Glomerular visceral epithelial cell (primary cell): ENCODE measurements around the gene MED12L.

Source experiments
- DNase-seq: peaks from one replicate; pipeline ENCODE4 v3.0.0-alpha.2; 2016; ENCODE audit errors: extremely low spot score

Gene MED12L

DNA sequence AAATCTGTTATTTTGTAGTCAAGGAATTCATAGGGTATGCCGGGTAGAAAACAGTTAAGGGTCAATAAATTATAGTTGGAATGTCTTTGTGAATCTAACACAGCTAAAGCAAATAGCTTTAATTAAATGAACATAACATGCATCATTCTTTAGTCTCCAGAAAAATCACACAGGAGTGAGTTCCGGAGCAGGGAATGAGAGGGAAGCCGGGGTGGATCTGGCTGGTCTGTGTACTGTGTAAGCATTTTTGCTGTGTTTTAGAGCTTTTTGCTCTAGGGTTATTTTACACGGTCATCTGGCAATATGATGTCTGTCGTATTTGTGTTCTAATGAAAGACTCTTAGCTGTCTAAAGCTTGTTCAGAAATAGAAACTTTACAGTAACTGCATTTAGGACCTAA, 57.5 kb downstream of the MED12L start:
- DNase-seq = no peak

DNA sequence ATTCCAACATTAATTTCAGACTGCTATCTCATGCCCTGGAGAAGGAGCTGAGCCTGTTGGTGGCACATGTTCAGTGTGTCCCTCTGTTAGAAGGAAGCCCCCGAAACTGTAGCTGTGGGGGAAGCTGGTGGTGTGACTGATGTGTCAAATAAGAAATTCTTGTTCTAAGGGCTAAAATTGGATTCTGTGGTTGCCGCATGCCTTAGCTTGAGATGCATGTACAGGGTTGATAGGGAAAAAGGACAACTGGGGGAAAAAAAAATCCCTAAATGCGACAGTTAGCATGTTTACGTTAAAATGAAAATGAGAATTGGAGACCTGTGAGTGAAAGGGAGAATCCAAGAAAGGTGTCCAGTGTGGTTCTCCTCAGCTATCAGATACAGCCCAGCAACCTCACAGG, 58.6 kb downstream of the MED12L start:
- DNase-seq = no peak

DNA sequence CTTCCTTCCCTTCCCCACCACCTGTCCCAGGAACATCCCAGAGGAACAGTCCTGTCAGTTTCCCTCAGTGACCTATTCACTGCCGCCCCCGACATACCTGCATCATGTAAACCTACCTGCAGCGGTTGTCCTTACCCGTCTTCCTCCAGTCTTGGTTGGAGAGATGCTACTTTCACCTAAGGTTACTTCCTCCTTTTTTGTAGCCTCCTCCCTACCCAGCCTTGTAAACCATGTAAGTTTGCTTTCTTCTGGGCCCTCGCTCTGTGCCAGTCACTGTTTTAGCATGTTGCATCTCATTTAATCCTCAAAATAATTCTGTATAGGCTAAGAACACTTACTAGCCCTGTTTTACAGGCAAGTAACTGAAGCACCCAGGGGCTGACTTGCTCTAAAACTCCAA, 59.3 kb downstream of the MED12L start:
- no peak for DNase-seq

DNA sequence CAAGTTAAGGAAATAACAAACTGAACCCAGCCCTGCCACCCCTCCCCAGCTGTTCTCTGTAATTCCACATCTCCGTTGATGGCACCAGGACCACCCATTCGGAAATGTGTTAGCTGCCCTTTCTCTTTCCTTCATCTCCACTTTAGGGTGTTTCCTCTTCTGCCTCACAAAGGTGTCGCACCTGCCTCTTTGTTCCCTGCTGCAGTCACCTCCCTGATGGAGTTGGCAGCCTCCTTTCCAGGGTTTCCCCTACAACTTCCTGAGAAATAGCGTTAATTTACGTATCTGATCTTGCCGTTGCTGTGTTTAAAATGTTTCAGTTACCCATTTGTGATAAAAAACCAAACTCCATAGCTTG, 60.2 kb downstream of the MED12L start:
- DNase-seq = no peak

DNA sequence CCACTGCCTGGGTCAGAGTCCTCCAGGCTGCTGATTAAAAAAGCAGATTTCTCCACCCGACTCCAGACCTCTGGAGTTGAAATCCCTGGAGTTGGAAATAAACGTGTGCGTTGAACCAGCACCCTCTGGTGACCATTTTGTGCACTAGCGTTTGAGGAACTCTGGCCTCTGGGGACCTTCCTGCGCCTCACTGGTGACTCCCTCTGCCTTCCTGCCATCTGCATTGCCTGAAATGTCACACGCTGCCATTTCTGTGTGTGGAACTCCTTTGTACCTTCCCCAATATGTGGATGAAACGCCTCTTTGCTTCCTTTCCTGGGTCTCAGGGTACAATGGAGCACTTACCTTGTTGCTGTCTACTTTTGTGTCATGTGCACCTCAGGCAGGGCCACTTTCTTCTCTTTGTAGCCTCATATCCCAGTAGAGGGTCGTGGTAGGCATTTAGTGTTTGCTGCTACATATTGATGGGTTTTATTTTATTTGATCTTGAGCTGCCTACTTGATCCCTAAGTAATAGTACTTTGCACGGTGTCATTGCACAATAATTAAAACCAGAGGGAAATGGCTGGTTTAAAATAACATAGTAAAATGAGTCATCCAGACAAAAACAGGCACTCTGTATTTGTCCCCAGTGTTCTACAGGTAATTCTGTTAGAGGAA, 60.7 kb downstream of the MED12L start:
- DNase-seq = peak; percentile 67

DNA sequence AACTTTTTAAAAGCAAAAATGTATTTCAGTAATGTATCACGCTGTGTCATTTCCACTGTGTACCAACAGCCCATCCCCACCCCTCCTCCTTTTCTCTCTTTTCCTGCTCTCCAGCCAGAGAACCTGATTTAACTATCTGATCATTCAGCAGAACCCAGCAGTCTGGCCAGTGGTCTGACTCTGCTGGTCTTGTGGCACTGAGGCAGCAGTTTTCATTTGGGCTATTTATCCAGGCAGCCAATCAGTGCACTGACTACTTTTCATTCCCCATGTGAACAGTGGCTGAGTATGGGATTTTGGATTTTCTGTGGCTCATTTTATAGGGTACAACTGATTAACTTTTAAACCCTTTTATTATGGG, 61.2 kb downstream of the MED12L start:
- no peak for DNase-seq

DNA sequence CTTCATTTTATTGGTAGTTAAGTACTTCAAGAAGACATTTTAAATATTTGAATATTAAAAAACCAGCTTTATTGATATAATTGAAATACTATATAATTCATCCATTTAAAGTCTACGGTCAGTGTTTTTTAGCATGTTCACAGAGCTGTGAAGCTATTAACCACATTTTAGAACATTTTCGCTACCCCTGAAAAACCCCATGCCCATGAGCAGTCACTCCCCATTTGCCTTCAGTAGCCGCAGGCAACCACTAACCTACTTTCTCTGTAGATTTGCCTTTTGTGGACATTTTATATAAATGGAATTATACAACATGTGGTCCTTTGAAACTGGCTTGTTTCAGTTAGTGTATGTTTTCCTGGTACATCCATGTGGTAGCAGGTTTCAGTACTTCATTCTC, 61.8 kb downstream of the MED12L start:
- no peak for DNase-seq

DNA sequence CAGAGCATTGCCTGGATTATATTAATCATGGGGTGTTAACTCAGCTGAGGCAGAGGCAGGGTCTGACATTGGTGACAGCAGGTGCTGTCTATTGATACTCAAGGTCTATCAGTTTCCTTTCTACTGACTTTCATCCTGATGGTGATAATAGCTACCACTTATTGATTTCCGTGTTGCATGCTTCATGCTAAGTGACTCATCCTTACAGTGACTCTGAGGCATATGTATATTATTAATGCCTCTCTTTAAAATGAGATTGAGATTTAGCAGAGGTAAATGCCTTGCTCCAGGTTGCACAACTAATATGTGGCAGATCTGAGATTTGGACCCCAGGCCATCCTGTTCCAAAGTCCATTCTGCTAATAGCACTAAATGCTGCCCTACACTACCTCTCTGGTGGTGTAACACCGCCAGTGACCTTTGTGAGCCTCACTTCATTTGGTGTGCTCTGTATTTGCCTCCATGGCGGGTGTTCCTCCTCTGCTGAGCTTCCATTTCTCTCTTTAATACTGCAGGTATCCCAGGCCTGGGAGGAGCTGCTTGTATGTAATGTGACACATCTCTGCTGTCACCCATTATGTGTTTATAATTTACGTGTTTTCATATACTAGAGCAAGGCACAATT, 67.1 kb downstream of the MED12L start:
- DNase-seq = no peak

DNA sequence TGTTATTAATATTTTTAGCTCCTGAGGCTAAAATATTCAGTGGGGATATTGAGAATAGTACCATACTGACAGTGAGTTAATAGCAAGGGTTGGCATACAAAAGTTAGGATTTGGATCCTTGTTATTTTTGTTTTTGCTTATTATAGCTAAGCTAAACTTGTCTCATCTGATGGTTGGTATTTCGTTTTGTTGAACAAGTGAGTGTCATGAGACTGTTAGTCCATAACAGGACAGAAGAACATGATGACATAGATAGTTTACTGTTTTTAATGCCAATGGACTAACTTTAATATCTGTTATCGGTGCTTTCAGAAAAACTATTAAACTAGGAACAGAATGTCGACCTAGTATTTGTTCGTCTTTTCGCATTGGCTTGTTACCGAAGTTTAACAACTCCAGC, 69.1 kb downstream of the MED12L start:
- DNase-seq = no peak

DNA sequence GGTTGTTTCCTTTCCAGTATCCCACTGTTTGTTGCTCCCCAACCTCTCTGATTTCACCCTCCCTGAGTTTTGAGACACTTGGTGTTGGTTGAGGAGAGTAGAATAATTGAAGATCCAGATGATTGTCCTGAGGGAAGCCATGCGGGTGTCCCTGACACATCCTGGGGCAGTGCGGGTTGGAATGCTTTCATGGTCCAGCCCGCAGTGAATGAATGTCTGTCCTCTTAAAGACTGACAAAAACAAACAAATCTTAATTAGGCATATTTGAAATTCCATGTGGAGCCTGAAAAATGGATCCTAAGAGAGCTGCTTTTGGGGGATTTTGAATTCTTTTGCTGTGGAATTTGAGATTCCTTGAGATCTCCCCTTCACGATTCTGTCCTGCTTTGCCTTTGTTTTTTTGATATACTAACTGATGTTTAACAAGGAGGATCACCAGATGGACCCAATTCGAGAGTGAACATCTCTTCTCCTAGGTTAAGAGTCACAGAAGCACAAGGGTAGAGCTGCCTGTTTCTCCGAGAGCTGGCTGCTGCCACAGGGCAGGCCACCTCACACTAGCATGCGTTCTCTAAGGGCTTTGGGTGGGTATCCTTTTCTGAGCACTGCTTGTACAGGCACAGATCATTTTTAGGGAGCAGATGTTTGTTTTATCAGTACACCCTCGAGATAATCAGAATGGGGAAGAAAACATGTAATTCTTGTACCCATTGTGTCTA, 70.1 kb downstream of the MED12L start:
- no peak for DNase-seq

DNA sequence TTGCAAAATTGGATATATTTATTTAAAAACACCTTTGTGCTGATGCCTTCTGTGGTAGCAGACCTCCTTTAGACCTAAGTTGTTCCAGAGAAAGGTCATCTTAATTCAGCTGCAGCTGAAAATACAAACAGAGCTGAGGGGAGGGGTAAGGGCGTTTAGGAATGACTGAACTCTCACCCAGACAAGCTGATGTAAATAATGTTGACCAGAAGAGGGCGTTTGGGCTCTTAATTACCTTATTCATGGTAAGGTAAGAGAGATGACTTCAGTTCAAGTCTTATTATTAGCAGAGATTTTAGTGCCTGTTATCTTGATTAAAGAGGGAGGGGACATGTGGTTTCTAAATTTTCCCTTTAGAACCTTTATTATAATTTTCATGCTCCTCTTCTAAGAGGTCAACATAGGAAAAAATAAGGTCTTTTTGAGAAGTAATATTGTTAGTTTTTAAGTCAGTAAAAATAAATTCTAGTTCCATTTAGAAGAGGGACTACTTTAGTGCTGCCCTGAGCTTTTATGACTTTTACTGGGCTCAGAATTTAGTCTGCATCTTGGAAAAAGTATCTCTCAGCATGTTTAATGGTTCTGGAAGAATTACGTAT, 71.3 kb downstream of the MED12L start:
- peak; percentile 50 for DNase-seq

DNA sequence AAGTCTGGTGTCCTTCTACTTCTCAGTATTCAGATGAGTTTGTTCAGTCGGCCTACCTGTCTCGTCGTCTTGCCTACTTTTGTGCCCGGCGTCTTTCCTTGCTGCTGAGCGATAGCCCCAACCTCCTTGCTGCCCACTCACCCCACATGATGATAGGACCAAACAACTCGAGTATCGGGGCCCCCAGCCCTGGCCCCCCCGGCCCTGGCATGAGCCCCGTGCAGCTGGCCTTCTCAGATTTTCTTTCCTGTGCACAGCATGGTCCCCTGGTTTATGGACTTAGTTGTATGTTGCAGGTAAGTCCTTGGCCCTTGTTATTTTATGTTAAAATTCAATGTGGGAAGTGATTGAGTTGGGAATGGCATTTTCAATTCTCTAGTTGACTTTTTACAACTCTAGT, 74.3 kb downstream of the MED12L start:
- no peak for DNase-seq

DNA sequence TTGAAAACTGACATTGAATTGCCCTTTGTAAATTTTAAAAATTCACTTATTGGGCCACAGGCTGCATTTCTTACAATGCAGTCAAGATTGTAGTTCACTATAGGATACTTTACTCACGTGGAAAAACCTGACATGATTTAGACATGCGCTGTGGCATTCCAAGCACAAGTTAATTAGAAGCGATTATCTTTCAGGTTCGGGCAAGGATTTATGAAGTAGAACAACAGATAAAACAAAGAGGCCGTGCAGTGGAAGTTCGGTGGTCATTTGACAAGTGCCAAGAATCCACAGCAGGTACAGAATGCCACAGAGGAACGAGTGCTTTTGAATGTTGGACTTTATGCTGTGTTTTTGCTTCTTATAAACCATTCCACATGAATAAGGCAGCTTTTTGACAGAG, 79.8 kb downstream of the MED12L start:
- no peak for DNase-seq

DNA sequence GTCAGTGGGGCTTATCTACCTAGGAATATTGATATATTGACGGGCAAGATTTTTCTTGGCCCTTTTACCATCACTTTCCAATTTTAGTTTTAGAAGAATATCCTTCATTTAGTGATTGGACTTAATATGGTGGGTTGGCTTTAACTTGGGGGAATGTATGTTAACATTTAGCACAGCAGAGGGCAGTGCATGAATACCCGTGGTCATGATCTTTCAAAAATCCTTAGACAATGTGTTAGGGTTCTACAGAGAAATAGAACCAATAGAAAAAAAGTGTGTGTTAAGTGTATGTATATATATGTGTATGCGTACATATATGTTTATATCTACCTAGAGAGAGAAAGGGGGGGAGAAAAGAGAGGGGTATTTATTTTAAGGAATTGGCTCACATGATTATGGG, 80.7 kb downstream of the MED12L start:
- no peak for DNase-seq

DNA sequence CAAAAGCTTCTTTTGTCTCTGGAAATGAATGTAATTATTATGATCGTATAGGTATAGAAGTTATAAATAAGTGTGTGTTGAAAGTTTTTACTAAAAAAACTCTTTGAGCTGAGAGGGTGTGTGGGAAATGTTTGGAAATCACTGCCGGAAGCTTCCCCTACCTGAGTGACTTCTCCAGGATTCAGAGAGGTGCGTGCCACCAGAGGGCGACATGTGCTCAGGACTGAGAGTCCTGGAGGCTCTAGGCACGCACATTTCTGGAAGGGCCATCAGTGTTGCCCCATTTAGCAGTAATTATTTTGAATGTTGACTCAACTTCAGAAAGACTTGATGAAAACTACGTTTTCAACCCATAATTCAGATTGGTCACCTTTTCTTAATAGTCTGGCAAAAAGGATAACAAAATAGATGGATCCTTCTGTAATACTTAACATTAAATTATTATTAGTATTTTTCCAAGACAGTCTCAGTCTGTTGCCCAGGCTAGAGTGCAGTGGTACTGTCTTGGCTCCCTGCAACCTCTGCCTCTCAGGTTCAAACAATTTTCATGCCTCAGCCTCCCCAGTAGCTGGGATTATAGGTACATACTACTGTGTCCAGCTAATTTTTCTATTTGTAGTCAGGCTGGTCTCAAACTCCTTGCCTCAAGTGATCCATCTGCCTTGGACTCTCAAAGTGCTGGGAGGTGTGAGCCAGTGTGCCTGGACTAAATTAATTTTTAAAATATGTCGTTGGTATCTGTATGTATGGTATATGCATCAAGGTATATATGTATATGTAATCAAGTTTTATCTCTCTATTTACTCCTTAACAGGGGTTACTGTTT, 83.0 kb downstream of the MED12L start:
- peak; percentile 59 for DNase-seq

DNA sequence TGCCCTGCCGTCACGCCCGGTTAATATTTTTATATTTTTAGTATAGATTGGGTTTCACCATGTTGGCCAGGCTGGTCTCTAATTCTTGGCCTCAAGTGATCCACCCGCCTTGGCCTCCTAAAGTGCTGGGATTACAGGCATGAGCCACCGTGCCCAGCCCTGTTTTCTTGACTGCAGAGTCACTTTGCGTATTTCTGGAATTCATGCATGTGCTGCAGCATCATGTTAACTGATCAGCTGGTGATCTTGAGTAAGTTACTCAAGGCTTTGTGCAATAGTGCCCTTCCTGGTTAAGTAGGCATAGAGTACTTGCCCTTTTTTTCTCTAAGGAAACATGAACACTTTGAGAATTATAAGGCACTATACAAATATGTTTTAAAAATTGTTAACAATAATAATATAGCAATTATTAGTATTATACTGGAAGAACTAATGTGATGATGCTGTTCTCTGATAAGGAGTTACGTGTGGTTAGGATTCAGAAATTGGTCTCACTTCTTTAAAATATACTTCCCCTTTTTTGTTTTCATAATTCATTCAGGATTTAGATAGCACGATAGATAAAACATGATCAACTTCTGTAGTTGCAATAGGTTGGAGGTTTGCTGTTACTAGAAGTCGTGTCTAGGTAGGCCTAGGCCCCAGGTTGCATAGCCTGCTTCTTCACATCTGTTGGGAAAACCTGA, 83.9 kb downstream of the MED12L start:
- no peak for DNase-seq

DNA sequence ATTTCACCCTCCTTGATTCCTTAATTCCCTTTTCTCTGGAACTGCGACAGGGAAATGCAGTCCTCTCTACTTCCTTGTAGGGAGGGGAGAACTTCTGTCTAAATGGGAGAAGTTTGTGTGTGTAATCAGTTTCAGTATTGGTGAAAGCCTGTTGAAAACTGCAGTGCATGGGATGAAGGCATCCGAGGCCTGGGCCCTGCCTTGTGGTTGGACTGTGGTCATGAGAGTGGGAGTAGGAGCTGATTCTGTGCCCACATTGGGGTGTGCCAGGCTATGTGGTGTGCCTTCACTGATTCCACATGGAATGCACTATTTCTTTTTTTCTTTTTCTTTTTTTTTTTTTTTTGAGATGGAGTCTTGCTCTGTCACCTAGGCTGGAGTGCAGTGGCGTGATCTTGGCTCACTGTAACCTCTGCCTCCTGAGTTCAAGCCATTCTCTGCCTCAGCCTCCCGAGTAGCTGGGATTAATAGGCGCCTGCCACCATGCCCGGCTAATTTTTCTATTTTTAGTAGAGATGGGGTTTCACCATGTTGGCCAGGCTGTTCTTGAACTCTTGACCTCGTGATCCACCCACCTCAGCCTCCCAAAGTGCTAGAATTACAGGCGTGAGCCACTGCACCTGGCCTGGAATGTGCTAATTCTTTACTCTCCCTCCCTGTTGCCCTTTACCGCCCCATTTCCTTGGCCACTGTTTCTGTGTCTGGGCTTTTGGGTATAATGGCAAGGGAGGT, 84.7 kb downstream of the MED12L start:
- DNase-seq = peak; percentile 67

DNA sequence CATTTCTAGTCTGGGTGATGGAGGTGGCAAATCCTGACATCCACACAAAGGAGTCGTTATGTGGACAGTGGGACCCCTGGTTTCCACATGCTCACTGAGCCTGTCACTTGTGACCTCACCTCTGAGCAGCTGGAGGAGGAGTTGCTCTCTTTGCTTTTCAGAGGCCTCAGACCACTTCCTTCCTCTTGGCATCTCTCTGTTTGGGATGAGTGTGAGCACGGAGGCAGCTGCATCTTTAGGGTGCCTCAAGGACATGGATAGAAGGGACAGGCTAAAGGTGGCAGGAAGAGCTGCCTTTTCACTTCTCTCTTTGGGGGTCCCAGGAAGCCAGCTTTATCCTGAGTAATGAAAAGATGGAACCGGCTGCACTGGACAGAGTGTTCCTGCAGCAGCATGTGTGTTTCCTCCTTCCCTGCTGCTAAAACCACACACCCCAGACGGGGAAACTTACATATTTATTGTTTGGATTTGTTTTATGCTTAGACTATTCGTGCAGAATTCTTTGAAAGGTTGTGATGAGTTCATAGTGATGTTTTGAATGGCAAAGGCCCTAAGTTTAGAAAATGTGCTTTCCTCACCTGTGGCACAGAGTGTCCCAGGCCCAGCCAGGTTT, 85.8 kb downstream of the MED12L start:
- peak; percentile 2 for DNase-seq

DNA sequence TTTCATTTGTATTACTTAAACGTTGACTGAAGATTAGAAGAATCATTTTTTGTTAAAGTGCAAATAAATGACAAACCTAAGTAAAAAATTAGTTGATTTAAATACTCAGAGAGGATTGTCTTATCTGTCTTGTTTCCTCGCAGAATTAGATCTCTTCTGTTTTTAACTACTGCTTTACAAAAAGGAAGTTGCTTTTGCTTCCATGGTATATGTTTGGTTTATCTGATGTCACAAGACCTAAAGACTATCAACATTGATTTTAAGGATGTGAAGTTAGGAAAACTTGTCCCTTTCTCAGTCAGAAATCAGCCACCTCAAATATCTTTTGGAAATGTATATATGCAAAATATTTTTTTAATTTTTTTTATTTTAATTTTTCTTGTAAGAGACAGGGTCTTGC, 88.9 kb downstream of the MED12L start:
- DNase-seq = no peak

DNA sequence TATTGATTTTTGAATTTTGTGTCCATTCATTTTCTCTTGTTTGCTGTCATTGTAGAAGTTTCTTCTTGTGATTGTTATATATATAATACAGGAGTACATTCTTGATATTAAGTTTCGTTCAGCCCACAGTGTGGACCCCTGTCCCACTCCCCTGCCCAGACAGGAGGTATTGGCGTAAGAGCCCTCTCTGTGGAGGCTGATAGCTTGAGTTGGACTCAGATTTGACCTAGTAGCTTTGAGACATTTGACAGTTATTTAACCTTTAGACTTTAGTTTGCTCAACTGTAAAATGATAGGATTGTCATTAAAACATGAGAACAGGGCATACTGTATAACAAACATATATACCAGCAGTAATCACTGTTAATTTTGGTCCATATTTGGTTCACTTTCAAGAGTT, 90.5 kb downstream of the MED12L start:
- no peak for DNase-seq
